ENCODE results near the gene CAPN12.

DNA sequence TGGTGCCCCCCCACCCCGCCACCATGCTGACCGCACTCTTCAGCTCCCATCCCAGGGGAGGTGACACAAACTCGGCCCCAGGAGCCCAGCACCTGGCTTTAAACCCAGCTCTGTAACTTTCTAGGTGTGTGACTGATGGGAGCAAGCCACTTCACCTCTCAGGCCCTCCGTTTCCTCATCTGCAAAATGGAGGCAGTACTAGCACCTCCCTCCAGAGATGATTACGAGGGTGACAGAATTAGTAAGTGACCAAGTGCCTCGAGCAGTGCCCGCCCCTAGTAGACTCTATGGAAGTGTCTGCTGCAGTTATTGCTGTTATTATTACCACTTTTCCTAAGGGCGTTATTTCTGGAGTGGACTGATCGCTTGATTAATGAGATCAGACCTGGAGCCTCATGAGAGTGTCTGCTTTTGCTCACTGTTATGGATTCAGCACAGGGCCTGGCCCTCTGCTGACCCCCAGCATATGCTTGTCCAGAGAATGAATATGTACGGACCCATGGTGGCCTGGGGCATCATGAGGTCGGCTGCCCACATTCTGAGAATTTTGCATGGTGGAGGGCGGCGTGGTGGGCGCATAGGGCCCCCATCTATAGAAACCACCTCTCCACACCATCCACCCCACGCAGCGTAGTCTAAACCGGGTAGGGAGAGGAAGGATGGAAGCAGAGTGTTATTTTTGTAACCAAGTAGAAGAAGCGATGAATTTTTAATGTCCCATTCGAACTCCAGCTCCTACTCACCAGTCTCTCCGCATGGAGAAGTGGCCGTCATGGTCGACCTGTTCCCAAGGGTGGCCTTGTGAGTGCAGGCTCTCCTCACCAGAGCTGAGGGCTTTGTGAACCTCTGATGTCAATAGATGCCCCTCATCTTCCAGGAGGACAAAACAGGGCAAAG lies 48.2 kb downstream of the CAPN12 start:
- no peak for TF ChIP-seq CTCF (IDR thresholded peaks at IDR 0.05; ENCODE audit: low read depth, low read length)
- TF ChIP-seq EZH2phosphoT487 (IDR thresholded peaks at IDR 0.05; ENCODE audit: low read depth), result no peak
